Mammary epithelial cell (primary cell): ENCODE data around the gene KIAA1755.

Experiments
- EZH2 ChIP-seq: IDR thresholded peaks from 2 replicates; pipeline ENCODE4 v1.6.1; 2012; ENCODE audit warnings: low read length, inconsistent platforms, borderline replicate concordance
- TF ChIP-seq, protein P1 (sequence below), 2 donors: IDR thresholded peaks in 1 of 2; conservative IDR thresholded peaks in 1 of 2; 2 replicates each; pipeline ENCODE4 v1.5.1; 2011 to 2012; ENCODE audit warnings: inconsistent platforms in 2 of 2, low read length in 2 of 2, mild to moderate bottlenecking in 2 of 2, control low read depth in 1 of 2, low read depth in 1 of 2; ENCODE audit not compliant: insufficient read depth in 1 of 2; ENCODE audit errors: extremely low read depth in 1 of 2

DNA sequence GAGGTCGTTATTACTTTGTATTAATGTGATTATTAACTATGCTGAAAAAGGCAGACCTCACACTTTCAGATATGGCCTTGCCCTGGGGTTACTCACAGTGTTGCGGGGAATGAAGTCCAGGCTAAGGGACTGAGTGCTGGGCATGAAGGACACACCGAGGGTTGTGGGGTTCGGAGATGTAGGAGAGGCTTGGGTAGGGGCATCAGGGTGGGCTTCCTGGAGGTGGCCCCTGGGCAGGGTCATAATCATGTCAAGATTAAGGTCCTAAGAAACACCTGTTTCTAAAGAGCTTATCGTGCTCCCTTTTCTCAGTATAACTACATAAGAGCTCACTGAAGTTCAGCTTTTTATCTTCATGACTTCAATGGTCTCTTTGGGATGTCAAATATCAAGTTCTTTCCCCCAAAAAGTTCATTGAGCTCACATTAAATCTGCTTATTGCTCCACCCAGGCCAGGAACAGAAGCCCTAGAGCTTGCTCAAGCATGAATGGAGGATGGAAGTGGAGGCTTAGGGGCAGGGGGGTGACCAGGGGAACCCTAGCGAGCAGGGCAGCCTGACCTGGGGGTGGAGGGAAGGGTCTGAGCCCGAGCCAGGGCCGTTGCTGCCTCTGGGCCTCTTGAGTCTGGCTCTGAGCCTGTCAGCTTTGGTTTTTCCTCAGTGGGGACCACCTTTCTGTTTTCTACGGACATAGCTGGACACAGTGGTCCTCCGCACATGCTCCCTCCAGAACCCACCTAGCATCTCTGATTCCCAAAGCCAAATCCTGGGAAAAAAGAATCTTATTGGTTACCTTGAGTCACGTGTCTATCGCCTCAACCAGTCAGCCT, 58.2 kb downstream of the KIAA1755 start:
- TF ChIP-seq, protein P1, sequence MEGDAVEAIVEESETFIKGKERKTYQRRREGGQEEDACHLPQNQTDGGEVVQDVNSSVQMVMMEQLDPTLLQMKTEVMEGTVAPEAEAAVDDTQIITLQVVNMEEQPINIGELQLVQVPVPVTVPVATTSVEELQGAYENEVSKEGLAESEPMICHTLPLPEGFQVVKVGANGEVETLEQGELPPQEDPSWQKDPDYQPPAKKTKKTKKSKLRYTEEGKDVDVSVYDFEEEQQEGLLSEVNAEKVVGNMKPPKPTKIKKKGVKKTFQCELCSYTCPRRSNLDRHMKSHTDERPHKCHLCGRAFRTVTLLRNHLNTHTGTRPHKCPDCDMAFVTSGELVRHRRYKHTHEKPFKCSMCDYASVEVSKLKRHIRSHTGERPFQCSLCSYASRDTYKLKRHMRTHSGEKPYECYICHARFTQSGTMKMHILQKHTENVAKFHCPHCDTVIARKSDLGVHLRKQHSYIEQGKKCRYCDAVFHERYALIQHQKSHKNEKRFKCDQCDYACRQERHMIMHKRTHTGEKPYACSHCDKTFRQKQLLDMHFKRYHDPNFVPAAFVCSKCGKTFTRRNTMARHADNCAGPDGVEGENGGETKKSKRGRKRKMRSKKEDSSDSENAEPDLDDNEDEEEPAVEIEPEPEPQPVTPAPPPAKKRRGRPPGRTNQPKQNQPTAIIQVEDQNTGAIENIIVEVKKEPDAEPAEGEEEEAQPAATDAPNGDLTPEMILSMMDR (conservative IDR thresholded peaks at IDR 0.05 in 1 of 2, IDR thresholded peaks at IDR 0.05 in 1 of 2; ENCODE audit: extremely low read depth in 1 of 2, insufficient read depth in 1 of 2, low read depth in 1 of 2, low read length in 2 of 2), result no peak
- TF ChIP-seq EZH2, result no peak
